ENCODE results near the gene ASAP3.

Gene ASAP3

GRCh38 chr1:23526329-23527041 lies 42.5 kb upstream of the ASAP3 start:
- TF ChIP-seq TAF1 (IDR thresholded peaks at IDR 0.05; ENCODE audit: borderline replicate concordance, insufficient read depth, low read length) (no peak), POLR2AphosphoS5 (IDR thresholded peaks at IDR 0.05; ENCODE audit: low read depth, low read length) (no peak), SIN3A (IDR thresholded peaks at IDR 0.05; ENCODE audit: borderline replicate concordance, insufficient read depth, low read length) (no peak), FOXP2 (optimal IDR thresholded peaks at IDR 0.05; ENCODE audit: borderline replicate concordance, extremely low read depth, extremely low read length, insufficient read depth) (no peak)
- TF ChIP-seq, protein P1, sequence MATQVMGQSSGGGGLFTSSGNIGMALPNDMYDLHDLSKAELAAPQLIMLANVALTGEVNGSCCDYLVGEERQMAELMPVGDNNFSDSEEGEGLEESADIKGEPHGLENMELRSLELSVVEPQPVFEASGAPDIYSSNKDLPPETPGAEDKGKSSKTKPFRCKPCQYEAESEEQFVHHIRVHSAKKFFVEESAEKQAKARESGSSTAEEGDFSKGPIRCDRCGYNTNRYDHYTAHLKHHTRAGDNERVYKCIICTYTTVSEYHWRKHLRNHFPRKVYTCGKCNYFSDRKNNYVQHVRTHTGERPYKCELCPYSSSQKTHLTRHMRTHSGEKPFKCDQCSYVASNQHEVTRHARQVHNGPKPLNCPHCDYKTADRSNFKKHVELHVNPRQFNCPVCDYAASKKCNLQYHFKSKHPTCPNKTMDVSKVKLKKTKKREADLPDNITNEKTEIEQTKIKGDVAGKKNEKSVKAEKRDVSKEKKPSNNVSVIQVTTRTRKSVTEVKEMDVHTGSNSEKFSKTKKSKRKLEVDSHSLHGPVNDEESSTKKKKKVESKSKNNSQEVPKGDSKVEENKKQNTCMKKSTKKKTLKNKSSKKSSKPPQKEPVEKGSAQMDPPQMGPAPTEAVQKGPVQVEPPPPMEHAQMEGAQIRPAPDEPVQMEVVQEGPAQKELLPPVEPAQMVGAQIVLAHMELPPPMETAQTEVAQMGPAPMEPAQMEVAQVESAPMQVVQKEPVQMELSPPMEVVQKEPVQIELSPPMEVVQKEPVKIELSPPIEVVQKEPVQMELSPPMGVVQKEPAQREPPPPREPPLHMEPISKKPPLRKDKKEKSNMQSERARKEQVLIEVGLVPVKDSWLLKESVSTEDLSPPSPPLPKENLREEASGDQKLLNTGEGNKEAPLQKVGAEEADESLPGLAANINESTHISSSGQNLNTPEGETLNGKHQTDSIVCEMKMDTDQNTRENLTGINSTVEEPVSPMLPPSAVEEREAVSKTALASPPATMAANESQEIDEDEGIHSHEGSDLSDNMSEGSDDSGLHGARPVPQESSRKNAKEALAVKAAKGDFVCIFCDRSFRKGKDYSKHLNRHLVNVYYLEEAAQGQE (IDR thresholded peaks at IDR 0.05; ENCODE audit: insufficient read depth in 1 of 2, low read depth in 2 of 2, low read length in 2 of 2), result no peak

- no peak for TF ChIP-seq SIN3A (IDR thresholded peaks at IDR 0.05; ENCODE audit: borderline replicate concordance, insufficient read depth, low read length)
- TF ChIP-seq, protein P1 (IDR thresholded peaks at IDR 0.05; ENCODE audit: insufficient read depth in 1 of 2, low read depth in 2 of 2, low read length in 2 of 2), result no peak
- TF ChIP-seq POLR2AphosphoS5 (IDR thresholded peaks at IDR 0.05; ENCODE audit: low read depth, low read length), result no peak
- TF ChIP-seq FOXP2 (optimal IDR thresholded peaks at IDR 0.05; ENCODE audit: borderline replicate concordance, extremely low read depth, extremely low read length, insufficient read depth), result no peak
- TF ChIP-seq TAF1 (IDR thresholded peaks at IDR 0.05; ENCODE audit: borderline replicate concordance, insufficient read depth, low read length), result no peak
Measured at GRCh38 chr1:23525558-23526250, 41.7 kb upstream of the ASAP3 start.

GRCh38 chr1:23524716-23525401 lies 40.9 kb upstream of the ASAP3 start:
- TF ChIP-seq POLR2AphosphoS5 (IDR thresholded peaks at IDR 0.05; ENCODE audit: low read depth, low read length) (no peak), TAF1 (IDR thresholded peaks at IDR 0.05; ENCODE audit: borderline replicate concordance, insufficient read depth, low read length) (no peak), FOXP2 (optimal IDR thresholded peaks at IDR 0.05; ENCODE audit: borderline replicate concordance, extremely low read depth, extremely low read length, insufficient read depth) (no peak)
- TF ChIP-seq, protein P1 (IDR thresholded peaks at IDR 0.05; ENCODE audit: insufficient read depth in 1 of 2, low read depth in 2 of 2, low read length in 2 of 2), result no peak

- no peak for TF ChIP-seq SIN3A (IDR thresholded peaks at IDR 0.05; ENCODE audit: borderline replicate concordance, insufficient read depth, low read length)
- TF ChIP-seq POLR2AphosphoS5 (IDR thresholded peaks at IDR 0.05; ENCODE audit: low read depth, low read length), result no peak
- TF ChIP-seq TAF1 (IDR thresholded peaks at IDR 0.05; ENCODE audit: borderline replicate concordance, insufficient read depth, low read length), result no peak
- TF ChIP-seq, protein P1 (IDR thresholded peaks at IDR 0.05; ENCODE audit: insufficient read depth in 1 of 2, low read depth in 2 of 2, low read length in 2 of 2), result no peak
- TF ChIP-seq FOXP2 (optimal IDR thresholded peaks at IDR 0.05; ENCODE audit: borderline replicate concordance, extremely low read depth, extremely low read length, insufficient read depth), result no peak
Measured at GRCh38 chr1:23524163-23524562, 40.2 kb upstream of the ASAP3 start.
